Thyroid gland (tissue), 4 donors: Measurements from ENCODE around the gene HP1BP3. TPM values are rescaled to one million over a fixed set of nuclear protein-coding genes. Genes with fewer than 3 reads are reported as not detected.
A peak's percentile ranks its signal among the peaks of the same experiment; 100 is the strongest.

Experiments used
- DNase-seq, 2 donors: peaks; one replicate each; pipeline ENCODE4 v3.0.0-alpha.2; 2019
- H3K27ac ChIP-seq, 3 donors: fragments of 200-600 bp; sonication (generic); 1 replicate in 2 of 3; 2 replicates in 1 of 3; pipeline ENCODE4 v1.5.1; 2016 to 2019; ENCODE audit warnings: mild to moderate bottlenecking in 1 of 3, moderate library complexity in 1 of 3
- H3K27me3 ChIP-seq: fragments of 200-600 bp; sonication (generic); one replicate; pipeline ENCODE4 v1.5.1; 2019
- H3K36me3 ChIP-seq, 2 donors: fragments of 200-600 bp; sonication (generic); one replicate each; pipeline ENCODE4 v1.5.1; 2016 to 2019
- H3K4me1 ChIP-seq, 2 donors: fragments of 200-600 bp; sonication (generic); one replicate each; pipeline ENCODE4 v1.5.1; 2017 to 2019
- H3K4me3 ChIP-seq, 3 donors: fragments of 200-600 bp; sonication (generic); replicated peaks in 1 of 3; 1 replicate in 2 of 3; 2 replicates in 1 of 3; pipeline ENCODE4 v1.5.1; 2016; ENCODE audit warnings: mild to moderate bottlenecking in 1 of 3
- H3K9me3 ChIP-seq: fragments of 200-600 bp; sonication (generic); one replicate; pipeline ENCODE4 v1.5.1; 2017
- POLR2A ChIP-seq, 2 donors: fragments of 450-650 bp; IDR thresholded peaks; one replicate each; pipeline ENCODE4 v1.6.1; 2017; ENCODE audit warnings: antibody characterized with exemption in 2 of 2, mild to moderate bottlenecking in 2 of 2, moderate library complexity in 1 of 2
- WGBS, 2 donors: methylation state at CpG; one replicate each; pipeline ENCODE4 v1.1.5; 2017; 5-methylcytosine and 5-hydroxymethylcytosine counted together
- intact Hi-C: fragments of 100-400 bp; cut with DNase I; formaldehyde crosslinking; loops from one replicate; pipeline ENCODE4 v1.15.1; 2023
- total RNA-seq, 4 donors: library from RNA; depleted of rRNA; stranded (reverse); fragments of >200 nt; gene quantifications; one replicate each; pipeline ENCODE4 v1.2.3, GENCODE V29; 2016
- TF ChIP-seq, protein P1 (sequence below), 6 experiments: fragments of 200-600 bp in 3 of 6; fragments of 450-650 bp in 3 of 6; sonication (generic) in 3 of 6; IDR thresholded peaks; one replicate each; pipeline ENCODE4 v1.5.1; 2016 to 2019; ENCODE audit warnings: antibody characterized with exemption in 6 of 6, mild to moderate bottlenecking in 2 of 6, inconsistent platforms in 1 of 6, moderate library complexity in 1 of 6

The HP1BP3 gene
- total RNA-seq, 4 donors from 2014 or later = 248 to 312 (median 280) TPM

DNA sequence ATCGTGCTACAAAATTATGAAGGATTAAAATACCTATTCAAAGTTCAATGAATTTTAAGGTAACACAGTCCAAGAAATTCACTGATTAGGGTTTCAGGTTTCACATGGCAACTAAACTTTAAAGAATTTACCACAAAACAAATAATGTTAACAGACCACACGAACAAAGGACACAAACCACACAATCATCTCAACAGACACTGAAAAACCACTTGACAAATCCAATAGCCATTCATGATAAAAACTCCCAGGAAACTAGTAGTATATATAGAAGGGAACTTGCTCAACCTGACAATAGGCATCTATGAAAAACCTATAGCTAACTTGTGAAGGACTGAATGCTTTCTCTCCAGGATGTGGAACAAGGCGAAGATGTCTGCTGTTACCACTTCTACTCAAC, 33.5 kb downstream of the HP1BP3 start:
- 85 to 86% methylated on average over 3 of the region's 3 CpGs for WGBS, 2 donors
- H3K27ac ChIP-seq = no peak overlapping the region
- no peak for DNase-seq
- no peaks in the 10 kb centered on the region for H3K27me3 ChIP-seq
- intact Hi-C loops = no loop called here
- no peaks in the 10 kb centered on the region for H3K9me3 ChIP-seq
- peaks cover 32 to 49% of the 10 kb centered on the region in 2 donors for H3K36me3 ChIP-seq
- no peak overlapping the region for H3K4me3 ChIP-seq
- H3K4me1 ChIP-seq = no peaks in the 10 kb centered on the region
- TF ChIP-seq POLR2A (IDR thresholded peaks at IDR 0.05) = no peak

DNA sequence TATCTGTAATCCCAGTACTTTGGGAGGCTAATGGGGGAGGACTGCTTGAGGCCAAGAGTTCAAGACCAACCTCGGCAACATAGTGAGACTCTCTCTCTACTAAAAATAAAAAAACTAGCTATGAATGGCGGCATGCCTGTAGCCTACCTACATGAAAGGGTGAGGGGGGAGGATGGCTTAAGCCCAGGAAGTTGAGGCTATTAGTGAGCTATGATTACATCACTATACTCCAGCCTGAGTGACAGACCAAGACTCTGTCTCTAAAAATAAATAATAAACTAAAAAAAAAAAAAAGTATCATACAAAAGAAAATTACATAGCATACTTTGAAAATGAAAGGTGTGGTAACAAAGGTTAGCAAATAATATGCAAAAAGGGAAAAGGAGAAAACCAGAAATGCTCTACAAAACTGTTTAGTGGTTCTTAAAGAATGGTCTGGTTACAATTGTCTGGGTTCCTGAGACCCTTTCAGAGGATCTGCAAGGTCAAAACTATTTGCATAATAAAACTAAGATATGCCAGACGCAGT, 35.6 kb downstream of the HP1BP3 start:
- no peaks in the 10 kb centered on the region for H3K4me1 ChIP-seq
- intact Hi-C loops = no loop called here
- no peak for DNase-seq
- no peaks in the 10 kb centered on the region for H3K27me3 ChIP-seq
- no peaks in the 10 kb centered on the region for H3K9me3 ChIP-seq
- TF ChIP-seq, protein P1, sequence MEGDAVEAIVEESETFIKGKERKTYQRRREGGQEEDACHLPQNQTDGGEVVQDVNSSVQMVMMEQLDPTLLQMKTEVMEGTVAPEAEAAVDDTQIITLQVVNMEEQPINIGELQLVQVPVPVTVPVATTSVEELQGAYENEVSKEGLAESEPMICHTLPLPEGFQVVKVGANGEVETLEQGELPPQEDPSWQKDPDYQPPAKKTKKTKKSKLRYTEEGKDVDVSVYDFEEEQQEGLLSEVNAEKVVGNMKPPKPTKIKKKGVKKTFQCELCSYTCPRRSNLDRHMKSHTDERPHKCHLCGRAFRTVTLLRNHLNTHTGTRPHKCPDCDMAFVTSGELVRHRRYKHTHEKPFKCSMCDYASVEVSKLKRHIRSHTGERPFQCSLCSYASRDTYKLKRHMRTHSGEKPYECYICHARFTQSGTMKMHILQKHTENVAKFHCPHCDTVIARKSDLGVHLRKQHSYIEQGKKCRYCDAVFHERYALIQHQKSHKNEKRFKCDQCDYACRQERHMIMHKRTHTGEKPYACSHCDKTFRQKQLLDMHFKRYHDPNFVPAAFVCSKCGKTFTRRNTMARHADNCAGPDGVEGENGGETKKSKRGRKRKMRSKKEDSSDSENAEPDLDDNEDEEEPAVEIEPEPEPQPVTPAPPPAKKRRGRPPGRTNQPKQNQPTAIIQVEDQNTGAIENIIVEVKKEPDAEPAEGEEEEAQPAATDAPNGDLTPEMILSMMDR (IDR thresholded peaks at IDR 0.05) = no peak
- H3K27ac ChIP-seq = no peak overlapping the region
- 88 to 95% methylated on average over 3 of the region's 3 CpGs for WGBS, 2 donors
- H3K36me3 ChIP-seq = peaks cover 40 to 53% of the 10 kb centered on the region in 2 donors
- H3K4me3 ChIP-seq = no peak overlapping the region

DNA sequence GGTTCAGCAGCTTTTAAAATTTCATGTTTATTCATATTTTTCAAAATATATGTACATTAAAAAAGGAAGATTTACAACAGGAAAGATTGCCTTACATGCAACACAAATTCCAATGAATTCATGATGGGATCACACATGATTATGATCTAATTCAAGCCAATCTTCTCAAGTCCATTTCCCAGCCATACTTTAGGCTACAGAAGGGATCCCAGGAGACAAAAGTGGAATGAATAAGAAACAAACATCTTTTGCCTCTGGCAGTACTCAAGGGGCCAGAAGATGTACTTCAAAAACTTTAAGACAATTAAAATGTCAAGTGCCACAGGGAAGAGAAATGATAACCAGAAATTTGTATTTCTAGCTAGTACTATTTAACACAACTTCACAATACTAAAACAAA, 44.4 kb downstream of the HP1BP3 start:
- intact Hi-C loops = no loop called here
- no peak for TF ChIP-seq POLR2A (IDR thresholded peaks at IDR 0.05)
- Histone ChIP-seq H3K27ac (no peak overlapping the region), H3K27me3 (no peaks in the 10 kb centered on the region), H3K36me3 (peaks cover 44 to 46% of the 10 kb centered on the region in 2 donors), H3K9me3 (no peaks in the 10 kb centered on the region), H3K4me1 (no peaks in the 10 kb centered on the region), H3K4me3 (no peak overlapping the region)
- DNase-seq = no peak

DNA sequence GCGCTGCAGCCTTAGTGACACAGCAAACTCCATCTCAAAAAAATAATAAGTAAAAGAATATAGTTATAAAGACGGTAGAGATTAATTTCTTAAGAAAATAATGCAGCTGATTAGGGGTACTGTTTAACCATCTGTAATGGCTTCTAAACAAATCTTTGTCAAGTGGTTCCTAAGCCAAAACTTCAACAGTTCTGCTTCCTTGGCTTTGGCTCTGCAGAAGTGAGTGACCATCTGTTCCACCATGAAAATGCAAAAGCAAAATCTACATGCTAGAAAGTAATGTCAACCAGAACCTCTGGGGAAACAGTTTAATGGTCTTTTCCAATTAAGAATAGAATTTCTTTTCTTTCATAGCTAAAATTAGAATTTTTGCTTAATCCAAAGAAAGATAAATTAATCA, 46.3 kb downstream of the HP1BP3 start:
- 74 to 79% methylated on average over 2 of the region's 2 CpGs for WGBS, 2 donors
- intact Hi-C loops = no loop called here
- H3K9me3 ChIP-seq = no peaks in the 10 kb centered on the region
- H3K4me1 ChIP-seq = no peaks in the 10 kb centered on the region
- H3K4me3 ChIP-seq = no peak overlapping the region
- H3K36me3 ChIP-seq = peaks cover 25 to 28% of the 10 kb centered on the region in 2 donors
- H3K27me3 ChIP-seq = no peaks in the 10 kb centered on the region
- no peak for DNase-seq
- no peak for TF ChIP-seq POLR2A (IDR thresholded peaks at IDR 0.05)
- TF ChIP-seq, protein P1 (IDR thresholded peaks at IDR 0.05) = no peak
- peak overlapping the region in 1 of 3 donors; percentile 4 for H3K27ac ChIP-seq

DNA sequence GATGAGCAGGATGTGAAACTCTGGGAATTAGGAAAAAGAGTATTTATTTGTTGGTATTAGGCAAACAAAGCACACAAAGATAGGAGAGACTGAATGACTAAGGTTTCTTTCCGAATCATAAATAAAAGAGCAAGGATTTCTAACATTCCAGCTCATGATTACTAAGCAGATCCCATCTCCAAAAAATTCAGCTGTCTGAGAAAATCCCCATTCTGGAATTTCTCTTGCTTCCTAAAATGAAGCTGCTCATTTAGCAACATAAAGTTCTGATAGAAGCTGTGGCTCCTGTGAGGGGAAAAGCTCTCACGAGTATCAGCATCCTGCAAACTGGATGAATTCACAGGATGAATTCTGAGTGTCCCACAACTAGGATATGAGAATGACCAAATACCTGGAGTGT, 47.9 kb downstream of the HP1BP3 start:
- H3K9me3 ChIP-seq = no peaks in the 10 kb centered on the region
- intact Hi-C loops = no loop called here
- no peak for DNase-seq
- 82 to 90% methylated on average over 2 of the region's 2 CpGs for WGBS, 2 donors
- H3K4me1 ChIP-seq = no peaks in the 10 kb centered on the region
- H3K27ac ChIP-seq = peak overlapping the region in 2 of 3 donors; percentile 8 to 29
- TF ChIP-seq, protein P1 (IDR thresholded peaks at IDR 0.05) = no peak
- no peak for TF ChIP-seq POLR2A (IDR thresholded peaks at IDR 0.05)
- peaks cover 10 to 13% of the 10 kb centered on the region in 2 donors for H3K36me3 ChIP-seq
- H3K4me3 ChIP-seq = no peak overlapping the region
- H3K27me3 ChIP-seq = no peaks in the 10 kb centered on the region

DNA sequence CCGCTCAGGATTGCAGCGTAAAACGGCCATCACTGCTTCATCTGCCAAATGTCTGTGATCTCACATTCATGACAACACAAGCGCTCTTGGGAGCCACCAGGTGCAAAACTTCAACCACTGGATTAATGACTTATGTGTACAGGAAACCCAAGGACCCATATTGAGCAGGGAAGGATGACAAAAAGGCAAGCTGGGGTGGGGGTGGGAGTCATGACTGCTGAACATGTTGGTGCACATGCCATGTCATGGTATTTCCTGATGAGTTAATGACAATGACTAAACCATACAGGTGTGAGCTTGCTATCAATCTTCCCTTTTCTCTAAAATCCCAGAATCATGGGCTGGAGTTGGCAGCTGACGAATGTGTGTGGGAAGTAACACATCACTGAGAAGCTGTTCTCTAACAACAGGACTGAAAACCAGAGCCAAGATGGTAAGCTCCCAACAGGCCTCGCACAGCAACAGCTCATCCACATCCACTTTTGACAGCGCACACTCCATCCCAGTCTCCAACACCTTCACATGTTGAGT, 51.5 kb downstream of the HP1BP3 start:
- Histone ChIP-seq H3K27ac (no peak overlapping the region), H3K4me3 (no peak overlapping the region), H3K36me3 (no peaks in the 10 kb centered on the region), H3K27me3 (no peaks in the 10 kb centered on the region), H3K9me3 (no peaks in the 10 kb centered on the region), H3K4me1 (peaks cover 17 to 21% of the 10 kb centered on the region in 2 donors)
- TF ChIP-seq, protein P1 (IDR thresholded peaks at IDR 0.05) = no peak
- TF ChIP-seq POLR2A (IDR thresholded peaks at IDR 0.05) = no peak
- intact Hi-C loops = no loop called here
- no peak for DNase-seq
- WGBS, 2 donors = 89 to 93% methylated on average over 7 of the region's 7 CpGs
